Central memory CD8-positive, alpha-beta T cell (primary cell): Measurements from ENCODE around the gene FOXRED2.

Experiments used
- ATAC-seq: fragments of 150-1000 bp; cut with Tn5 transposase; replicated peaks from 2 replicates; pipeline ENCODE4 v1.10.0; 2022; ENCODE audit warnings: mild to moderate bottlenecking, moderate FRiP score, moderate number of reproducible peaks; ENCODE audit not compliant: poor library complexity, severe bottlenecking; ENCODE audit errors: extremely low read depth
- DNase-seq, 2 donors: peaks; one replicate each; pipeline ENCODE4 v3.0.0; 2021; ENCODE audit warnings: low spot score in 2 of 2
- H3K27ac Mint-ChIP-seq: one replicate; pipeline ENCODE4 v1.8.0; 2022; ENCODE audit warnings: low read depth, mild to moderate bottlenecking, moderate library complexity, mixed read lengths
- H3K27me3 Mint-ChIP-seq: one replicate; pipeline ENCODE4 v1.8.0; 2022; ENCODE audit warnings: mixed read lengths
- H3K36me3 Mint-ChIP-seq: one replicate; pipeline ENCODE4 v1.8.0; 2022; ENCODE audit warnings: mild to moderate bottlenecking, moderate library complexity, mixed read lengths; ENCODE audit not compliant: insufficient read depth
- H3K4me1 Mint-ChIP-seq: one replicate; pipeline ENCODE4 v1.8.0; 2022; ENCODE audit warnings: mixed read lengths
- H3K4me3 Mint-ChIP-seq: one replicate; pipeline ENCODE4 v1.8.0; 2022; ENCODE audit warnings: mild to moderate bottlenecking, moderate library complexity, mixed read lengths
- H3K9me3 Mint-ChIP-seq: one replicate; pipeline ENCODE4 v1.8.0; 2022; ENCODE audit warnings: mixed read lengths

FOXRED2 gene

DNA sequence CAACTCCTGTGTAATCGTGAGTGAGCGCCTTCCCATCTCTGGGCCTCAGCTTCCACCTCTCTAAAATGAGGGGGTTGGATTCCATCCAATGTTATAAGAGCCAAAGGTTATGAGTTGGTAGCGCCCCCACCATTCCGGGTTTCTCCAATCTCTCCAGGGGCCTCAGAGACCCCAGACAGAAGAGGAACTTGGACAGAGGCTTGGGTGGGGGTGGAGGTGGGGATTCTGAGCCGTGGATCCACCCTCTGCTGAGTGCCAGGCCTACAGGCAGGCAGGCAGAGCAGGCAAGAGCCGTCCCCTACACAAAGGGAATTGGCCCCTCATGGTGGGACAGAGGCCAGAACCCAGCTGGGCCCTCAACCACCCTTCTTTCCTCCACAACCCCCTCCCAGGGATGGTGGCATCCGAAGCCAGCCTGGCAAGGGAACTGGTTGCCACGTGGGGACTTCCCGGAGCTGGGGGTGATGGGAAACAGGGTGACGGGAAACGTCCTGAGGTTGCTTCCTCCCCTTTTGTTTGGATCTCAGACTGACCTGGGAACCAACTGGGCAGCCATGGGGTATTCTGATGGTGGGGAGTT, 57.2 kb downstream of the FOXRED2 start:
- Mint-ChIP-seq H3K36me3 (peaks cover 12% of the 10 kb centered on the region), H3K9me3 (no peaks in the 10 kb centered on the region), H3K4me3 (no peak overlapping the region), H3K27ac (no peak overlapping the region), H3K27me3 (no peaks in the 10 kb centered on the region), H3K4me1 (peaks cover 29% of the 10 kb centered on the region)
- DNase-seq (no peak), ATAC-seq (no peak)

DNA sequence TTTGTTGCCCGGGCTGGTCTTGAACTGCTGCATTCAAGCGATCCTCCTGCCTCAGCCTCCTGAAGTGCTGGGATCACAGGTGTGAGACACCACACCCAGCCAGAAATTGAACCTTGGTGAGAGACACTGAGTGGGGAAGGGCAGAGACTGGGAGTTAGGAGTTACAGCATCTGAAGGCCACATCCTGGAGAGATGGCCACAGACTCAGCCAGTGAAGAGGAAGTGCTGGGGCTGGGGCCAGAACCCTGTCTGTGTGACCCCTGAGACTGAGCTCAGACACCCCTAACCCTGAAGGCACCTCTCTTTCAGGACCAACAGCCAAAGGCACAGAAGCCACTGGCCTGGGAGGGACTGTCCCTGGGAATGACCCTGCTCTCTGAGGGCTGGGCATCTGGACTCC, 59.2 kb downstream of the FOXRED2 start:
- Mint-ChIP-seq H3K9me3 (no peaks in the 10 kb centered on the region), H3K36me3 (peaks cover 5% of the 10 kb centered on the region), H3K27me3 (no peaks in the 10 kb centered on the region), H3K4me3 (no peak overlapping the region), H3K27ac (peak overlapping the region; percentile 61), H3K4me1 (peaks cover 22% of the 10 kb centered on the region)
- ATAC-seq = no peak
- no peak for DNase-seq

DNA sequence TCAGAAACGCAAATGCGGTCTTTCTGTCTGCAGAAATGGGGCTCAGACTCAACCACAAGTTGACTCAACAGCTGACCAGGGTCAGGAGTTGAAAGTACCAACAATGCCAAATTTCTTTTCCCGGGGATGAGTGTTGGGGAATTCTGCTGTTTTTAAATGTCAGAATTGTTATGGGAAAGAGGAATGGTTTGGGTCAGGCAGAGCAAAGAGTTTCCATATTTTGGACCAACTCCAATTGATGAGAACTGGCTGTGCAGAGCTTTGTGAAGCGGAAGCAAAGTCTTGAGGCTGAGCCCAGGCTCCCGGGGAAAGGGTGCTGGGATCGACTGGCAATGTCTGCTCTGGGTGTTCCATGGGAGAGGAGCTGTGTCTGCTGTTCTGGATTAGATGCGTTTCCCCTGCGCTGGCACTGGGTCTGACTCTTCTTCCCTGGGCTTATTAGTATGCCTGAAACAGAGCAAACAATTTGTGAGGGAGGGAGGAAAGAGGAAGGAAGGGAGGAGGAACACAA, 61.6 kb downstream of the FOXRED2 start:
- Mint-ChIP-seq H3K27me3 (no peaks in the 10 kb centered on the region), H3K27ac (no peak overlapping the region), H3K4me3 (no peak overlapping the region), H3K9me3 (no peaks in the 10 kb centered on the region), H3K4me1 (peaks cover 13% of the 10 kb centered on the region), H3K36me3 (no peaks in the 10 kb centered on the region)
- no peak for DNase-seq
- ATAC-seq = no peak

DNA sequence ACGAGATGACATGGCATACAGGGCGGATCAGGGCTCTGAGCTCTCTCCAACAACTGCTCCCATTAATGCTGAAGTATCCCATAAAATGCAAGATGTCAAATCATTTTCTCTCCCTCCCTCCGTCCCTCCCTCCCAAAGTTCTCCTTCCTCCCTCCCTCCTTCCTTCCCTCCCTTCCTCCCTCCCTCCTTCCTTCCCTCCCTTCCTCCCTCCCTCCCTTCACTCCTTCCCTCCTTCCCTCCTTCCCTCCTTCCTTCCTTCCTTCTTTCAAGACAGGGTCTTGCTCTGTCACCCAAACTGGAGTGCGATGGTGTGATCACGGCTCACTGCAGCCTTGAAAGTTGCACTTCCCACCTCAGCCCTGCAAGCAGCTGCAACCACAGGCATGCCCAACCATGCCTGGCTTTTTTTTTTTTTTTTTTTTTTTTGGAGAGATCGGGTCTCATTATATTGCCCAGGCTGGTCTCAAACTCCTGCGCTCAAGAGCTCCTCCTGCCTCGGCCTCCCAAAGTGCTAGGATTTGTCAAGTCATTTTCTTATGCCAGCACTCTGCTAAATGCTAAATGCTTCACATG, 63.6 kb downstream of the FOXRED2 start:
- Mint-ChIP-seq H3K27me3 (no peaks in the 10 kb centered on the region), H3K4me3 (no peak overlapping the region), H3K4me1 (peaks cover 8% of the 10 kb centered on the region), H3K36me3 (no peaks in the 10 kb centered on the region), H3K9me3 (no peaks in the 10 kb centered on the region), H3K27ac (no peak overlapping the region)
- no peak for DNase-seq
- no peak for ATAC-seq

DNA sequence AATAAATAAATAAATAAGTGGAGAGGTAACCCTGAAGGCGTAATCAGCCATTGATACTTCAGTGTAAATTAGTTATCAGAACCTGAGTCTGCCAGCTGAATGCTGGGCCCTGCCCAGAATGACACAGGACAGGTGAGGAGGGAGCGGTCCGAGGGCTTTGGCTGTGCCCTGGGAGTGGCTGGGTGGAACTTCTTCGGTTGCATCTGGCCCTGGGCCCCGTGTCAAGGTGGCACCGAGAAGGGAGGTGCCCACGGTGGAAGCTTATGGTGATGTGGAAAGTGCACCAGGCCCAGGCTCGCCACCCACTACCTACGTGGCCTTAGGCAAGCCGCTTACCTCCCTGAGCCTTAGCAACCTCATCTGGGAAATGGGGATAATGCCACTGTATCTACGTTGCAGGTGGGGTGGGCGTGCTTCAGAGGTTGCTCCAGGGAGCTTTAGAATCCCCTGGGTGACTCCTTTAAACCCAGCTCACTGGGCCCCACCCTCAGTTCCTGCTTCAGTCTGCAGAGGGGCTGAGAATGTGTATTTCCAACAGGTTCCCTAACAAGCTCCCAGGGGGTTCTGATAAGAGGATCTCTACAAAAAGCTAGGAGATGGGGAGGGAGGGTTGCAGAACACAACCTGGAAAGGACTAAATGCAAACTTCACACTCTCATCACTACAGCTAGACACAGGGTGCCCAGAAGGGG, 64.2 kb downstream of the FOXRED2 start:
- Mint-ChIP-seq H3K9me3 (no peaks in the 10 kb centered on the region), H3K4me1 (peaks cover 8% of the 10 kb centered on the region), H3K4me3 (no peak overlapping the region), H3K27ac (no peak overlapping the region), H3K27me3 (no peaks in the 10 kb centered on the region), H3K36me3 (no peaks in the 10 kb centered on the region)
- DNase-seq = no peak
- no peak for ATAC-seq

DNA sequence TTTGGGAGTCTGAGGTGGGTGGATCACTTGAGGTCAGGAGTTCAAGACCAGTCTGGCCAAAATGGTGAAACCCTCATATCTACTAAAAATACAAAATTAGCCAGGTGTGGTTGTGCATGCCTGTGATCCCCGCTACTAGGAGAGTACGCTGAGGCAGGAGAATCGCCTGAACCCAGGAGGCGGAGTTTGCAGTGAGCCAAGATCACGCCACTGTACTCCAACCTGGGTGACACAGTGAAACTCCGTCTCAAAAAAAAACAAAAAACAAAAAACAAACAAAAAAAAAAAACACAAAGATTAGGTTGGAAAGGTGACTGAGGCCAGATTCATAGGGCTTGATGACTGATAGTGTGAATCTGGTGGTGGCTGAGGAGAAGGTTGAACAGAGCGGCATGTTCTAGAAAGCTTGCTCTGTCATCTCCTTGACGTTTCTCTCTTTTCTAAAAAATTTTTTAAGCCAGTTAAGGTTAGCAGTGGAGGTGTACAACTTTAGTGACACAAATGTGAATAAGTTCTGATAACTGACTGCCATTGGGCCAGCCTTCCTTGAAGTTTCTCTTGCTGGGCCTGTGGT, 66.3 kb downstream of the FOXRED2 start:
- no peak for DNase-seq
- no peak for ATAC-seq
- Mint-ChIP-seq H3K9me3 (no peaks in the 10 kb centered on the region), H3K4me1 (peaks cover 16% of the 10 kb centered on the region), H3K27me3 (no peaks in the 10 kb centered on the region), H3K36me3 (peaks cover 6% of the 10 kb centered on the region), H3K4me3 (no peak overlapping the region), H3K27ac (no peak overlapping the region)

DNA sequence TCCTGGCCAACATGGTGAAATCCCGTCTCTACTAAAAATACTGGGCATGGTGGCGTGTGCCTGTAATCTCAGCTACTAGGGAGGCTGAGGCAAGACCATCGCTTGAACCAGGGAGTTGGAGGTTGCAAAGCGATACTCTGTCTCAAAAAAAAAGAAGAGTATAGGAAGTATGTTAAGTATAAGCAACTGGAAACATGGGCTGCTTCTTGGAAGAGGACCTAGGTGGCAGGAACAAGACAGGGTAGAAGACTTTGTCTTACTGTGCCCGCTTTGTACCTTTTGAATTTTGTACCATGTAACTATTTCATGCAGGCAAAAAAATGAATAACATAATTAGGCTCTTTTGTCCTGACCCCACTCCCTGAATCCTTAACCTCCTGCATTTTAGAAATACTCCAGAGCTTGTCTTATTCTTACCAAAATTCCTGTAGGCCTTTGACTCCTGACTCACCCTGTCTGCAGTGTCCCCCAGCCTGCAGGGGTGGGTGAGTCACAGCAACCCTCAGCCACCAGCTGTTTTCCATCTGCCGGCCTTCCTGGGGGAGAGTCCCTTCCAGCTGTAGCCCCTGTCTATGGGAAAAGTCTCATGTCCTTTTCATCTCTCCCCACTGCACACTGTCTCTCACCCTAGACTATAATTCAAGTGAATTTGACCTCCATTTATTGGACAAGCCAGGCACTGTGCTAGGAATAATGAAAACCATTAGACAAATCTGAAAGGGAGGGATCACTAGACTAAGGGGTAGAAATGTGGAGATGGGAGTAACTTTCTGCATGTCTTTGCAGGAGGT, 67.2 kb downstream of the FOXRED2 start:
- no peak for DNase-seq
- Mint-ChIP-seq H3K36me3 (peaks cover 8% of the 10 kb centered on the region), H3K4me3 (no peak overlapping the region), H3K27me3 (no peaks in the 10 kb centered on the region), H3K4me1 (peaks cover 20% of the 10 kb centered on the region), H3K27ac (no peak overlapping the region), H3K9me3 (no peaks in the 10 kb centered on the region)
- ATAC-seq = no peak
